Mucosa of rectum (tissue), 2 donors: ENCODE data around the gene TARDBP.
"Not testable (repeated sequence)": the region's sequence is repeated elsewhere in the genome, so short reads cannot be mapped to it uniquely, and the experiment has no call there.

Experiments used
- H3K27ac ChIP-seq, 2 donors: one replicate each; pipeline ENCODE4 v1.7.0; 2013; ENCODE audit warnings: inconsistent platforms in 2 of 2, low read depth in 2 of 2, low read length in 2 of 2
- H3K27me3 ChIP-seq, 2 donors: one replicate each; pipeline ENCODE4 v1.7.0; 2013; ENCODE audit warnings: low read length in 2 of 2; ENCODE audit not compliant: control insufficient read depth in 2 of 2, insufficient read depth in 2 of 2
- H3K36me3 ChIP-seq, 2 donors: one replicate each; pipeline ENCODE4 v1.7.0; 2013; ENCODE audit warnings: low read length in 2 of 2; ENCODE audit not compliant: control insufficient read depth in 2 of 2, insufficient read depth in 2 of 2
- H3K4me1 ChIP-seq, 2 donors: one replicate each; pipeline ENCODE4 v1.7.0; 2013; ENCODE audit warnings: low read length in 2 of 2, mild to moderate bottlenecking in 1 of 2; ENCODE audit not compliant: control insufficient read depth in 2 of 2, insufficient read depth in 2 of 2
- H3K4me3 ChIP-seq, 2 donors: one replicate each; pipeline ENCODE4 v1.7.0; 2013; ENCODE audit warnings: low read length in 2 of 2
- H3K9ac ChIP-seq, 2 donors: one replicate each; pipeline ENCODE4 v1.7.0; 2013; ENCODE audit warnings: low read length in 2 of 2, low read depth in 1 of 2, mild to moderate bottlenecking in 1 of 2
- H3K9me3 ChIP-seq, 2 donors: one replicate each; pipeline ENCODE4 v1.7.0; 2013; ENCODE audit warnings: low read length in 2 of 2; ENCODE audit not compliant: control insufficient read depth in 2 of 2
- donor health status: healthy.
- donor health status: Normal muscosa, but diverticular disease.

TARDBP gene

GRCh38 chr1:11041048-11041447 lies 28.6 kb downstream of the TARDBP start:
- Histone ChIP-seq H3K4me1 (no peaks in the 10 kb centered on the region), H3K4me3 (no peak overlapping the region), H3K27me3 (no peaks in the 10 kb centered on the region), H3K9me3 (no peaks in the 10 kb centered on the region), H3K9ac (no peak overlapping the region), H3K27ac (no peak overlapping the region), H3K36me3 (no peaks in the 10 kb centered on the region)

GRCh38 chr1:11042065-11042464 lies 29.6 kb downstream of the TARDBP start:
- no peaks in the 10 kb centered on the region for H3K9me3 ChIP-seq
- H3K27me3 ChIP-seq: no peaks in the 10 kb centered on the region
- H3K4me3 ChIP-seq: no peak overlapping the region
- H3K36me3 ChIP-seq: no peaks in the 10 kb centered on the region
- H3K4me1 ChIP-seq: no peaks in the 10 kb centered on the region
- H3K27ac ChIP-seq: no peak overlapping the region
- no peak overlapping the region for H3K9ac ChIP-seq

GRCh38 chr1:11042995-11043874 lies 30.8 kb downstream of the TARDBP start:
- no peaks in the 10 kb centered on the region for H3K4me1 ChIP-seq
- H3K4me3 ChIP-seq: no peak overlapping the region
- no peak overlapping the region for H3K27ac ChIP-seq
- no peaks in the 10 kb centered on the region for H3K27me3 ChIP-seq
- H3K9ac ChIP-seq: no peak overlapping the region
- H3K9me3 ChIP-seq: no peaks in the 10 kb centered on the region
- no peaks in the 10 kb centered on the region for H3K36me3 ChIP-seq

GRCh38 chr1:11044086-11044848 lies 31.8 kb downstream of the TARDBP start:
- H3K27ac ChIP-seq: no peak overlapping the region
- H3K9me3 ChIP-seq: no peaks in the 10 kb centered on the region
- H3K36me3 ChIP-seq: no peaks in the 10 kb centered on the region
- H3K4me3 ChIP-seq: no peak overlapping the region
- H3K27me3 ChIP-seq: no peaks in the 10 kb centered on the region
- H3K9ac ChIP-seq: no peak overlapping the region
- no peaks in the 10 kb centered on the region for H3K4me1 ChIP-seq

- Histone ChIP-seq H3K27ac (no peak overlapping the region), H3K9me3 (no peaks in the 10 kb centered on the region), H3K9ac (no peak overlapping the region), H3K27me3 (no peaks in the 10 kb centered on the region), H3K4me3 (no peak overlapping the region), H3K4me1 (no peaks in the 10 kb centered on the region), H3K36me3 (no peaks in the 10 kb centered on the region)
These were observed 32.5 kb downstream of the TARDBP start for GRCh38 chr1:11044849-11045427.

GRCh38 chr1:11045428-11046269 lies 33.2 kb downstream of the TARDBP start:
- Histone ChIP-seq H3K4me3 (no peak overlapping the region), H3K4me1 (no peaks in the 10 kb centered on the region), H3K9ac (no peak overlapping the region), H3K27me3 (no peaks in the 10 kb centered on the region), H3K36me3 (no peaks in the 10 kb centered on the region), H3K9me3 (no peaks in the 10 kb centered on the region), H3K27ac (no peak overlapping the region)

- Histone ChIP-seq H3K36me3 (no peaks in the 10 kb centered on the region), H3K4me3 (no peak overlapping the region), H3K9me3 (no peaks in the 10 kb centered on the region), H3K4me1 (no peaks in the 10 kb centered on the region), H3K27me3 (no peaks in the 10 kb centered on the region), H3K27ac (no peak overlapping the region), H3K9ac (no peak overlapping the region)
These were observed 33.8 kb downstream of the TARDBP start for GRCh38 chr1:11046270-11046566.

GRCh38 chr1:11046625-11047365 lies 34.3 kb downstream of the TARDBP start, which contains the start of gene MASP2:
Gene MASP2, minus strand, starts transcription at chr1:11047239. Its CDS starts 32 bp downstream, at chr1:11047207.
- Histone ChIP-seq H3K9ac (no peak within 1 kb of the TSS), H3K36me3 (no peaks in the 10 kb centered on the region), H3K27ac (no peak within 1 kb of the TSS), H3K9me3 (no peaks in the 10 kb centered on the region), H3K4me1 (no peaks in the 10 kb centered on the region), H3K4me3 (no peak within 1 kb of the TSS), H3K27me3 (no peaks in the 10 kb centered on the region)

GRCh38 chr1:11051121-11051520 lies 38.7 kb downstream of the TARDBP start:
- not testable (repeated sequence) for H3K36me3 ChIP-seq, H3K4me1 ChIP-seq, H3K27me3 ChIP-seq, H3K4me3 ChIP-seq, H3K9me3 ChIP-seq, H3K27ac ChIP-seq, H3K9ac ChIP-seq
